HG02938 (cell line): ENCODE results near the gene PDLIM5.
A peak's percentile ranks its signal among the peaks of the same experiment; 100 is the strongest.
"Not testable (repeated sequence)": the region's sequence is repeated elsewhere in the genome, so short reads cannot be mapped to it uniquely, and the experiment has no call there.

Experiments used
- ATAC-seq: cut with Tn5 transposase; IDR thresholded peaks from one replicate; pipeline ENCODE4 v1.9.1; 2021; ENCODE audit warnings: mild to moderate bottlenecking, moderate library complexity; ENCODE audit not compliant: unreplicated experiment

Gene PDLIM5

DNA sequence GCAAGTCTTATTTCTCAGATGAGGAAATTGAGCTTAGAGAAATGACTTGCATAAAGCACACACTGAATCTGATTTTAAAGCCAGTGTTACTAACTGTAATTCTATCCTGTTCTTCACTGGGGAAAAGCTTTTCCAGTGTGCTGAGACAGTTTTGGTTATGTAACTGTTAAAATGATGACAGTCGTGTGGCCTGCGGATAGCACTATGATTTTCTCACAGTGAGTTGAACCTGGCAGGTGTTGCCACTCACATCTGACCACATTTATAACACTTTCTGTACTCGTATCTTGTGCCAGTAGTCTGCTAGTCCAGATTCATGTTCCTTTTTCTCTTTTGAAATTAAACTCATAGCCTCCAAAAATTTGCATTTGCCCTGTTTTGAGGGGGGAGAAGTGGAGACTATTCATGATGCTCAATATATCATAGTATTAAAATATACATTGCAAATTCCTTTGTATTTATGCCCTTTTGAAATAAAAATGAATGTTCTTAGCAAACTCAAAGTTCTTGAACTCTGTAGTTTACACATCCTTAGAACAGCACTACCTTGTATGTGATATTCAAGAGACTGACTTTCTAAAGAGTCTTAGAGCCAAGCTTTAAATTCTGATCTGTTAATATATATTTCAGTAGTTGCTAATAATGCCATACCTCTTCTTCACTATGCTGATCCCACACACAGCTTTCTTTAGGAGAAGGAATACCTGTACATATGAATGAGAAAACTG is 132.3 kb downstream of the PDLIM5 start:
- ATAC-seq, result no peak

DNA sequence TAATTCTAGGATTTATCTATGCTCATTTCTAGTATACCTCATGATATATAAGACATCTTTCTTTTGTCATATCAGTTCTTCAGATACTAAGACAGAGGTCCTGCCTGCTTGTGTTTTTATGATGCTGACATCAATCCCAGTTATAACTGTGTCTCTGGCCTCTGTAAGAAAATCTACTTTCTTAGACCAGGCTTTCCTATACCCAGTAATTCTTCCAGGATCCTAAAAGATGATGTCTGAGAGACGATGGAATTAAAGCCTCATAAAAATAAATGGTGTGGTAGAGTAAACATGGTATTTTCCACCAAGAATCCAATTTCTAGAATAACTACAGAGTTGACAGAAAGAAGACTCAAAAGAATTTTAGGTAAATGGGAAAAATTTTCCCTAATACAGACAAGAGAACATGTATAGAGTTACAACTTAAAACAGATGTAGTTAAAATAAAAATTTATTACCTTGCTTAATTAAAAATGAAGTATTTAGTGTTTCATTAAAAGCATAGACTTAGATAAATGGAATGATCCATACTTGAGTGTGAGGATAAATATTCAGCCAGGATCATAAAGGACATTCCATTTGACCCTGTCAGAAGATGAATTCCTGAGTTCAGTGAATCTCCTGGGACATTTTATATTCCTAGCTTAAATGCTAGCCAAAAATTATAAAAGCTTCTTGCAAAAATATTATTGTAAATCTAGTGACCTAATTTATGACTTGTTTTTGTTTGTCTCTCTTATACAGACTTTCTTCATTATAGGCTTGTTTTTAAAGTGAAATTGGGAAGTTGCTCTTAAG is 137.4 kb downstream of the PDLIM5 start:
- no peak for ATAC-seq

GRCh38 chr4:94590493-94590892 is 138.8 kb downstream of the PDLIM5 start:
- ATAC-seq, result no peak

GRCh38 chr4:94591289-94591688 is 139.5 kb downstream of the PDLIM5 start:
- no peak for ATAC-seq

GRCh38 chr4:94595013-94595412 is 143.3 kb downstream of the PDLIM5 start:
- no peak for ATAC-seq

DNA sequence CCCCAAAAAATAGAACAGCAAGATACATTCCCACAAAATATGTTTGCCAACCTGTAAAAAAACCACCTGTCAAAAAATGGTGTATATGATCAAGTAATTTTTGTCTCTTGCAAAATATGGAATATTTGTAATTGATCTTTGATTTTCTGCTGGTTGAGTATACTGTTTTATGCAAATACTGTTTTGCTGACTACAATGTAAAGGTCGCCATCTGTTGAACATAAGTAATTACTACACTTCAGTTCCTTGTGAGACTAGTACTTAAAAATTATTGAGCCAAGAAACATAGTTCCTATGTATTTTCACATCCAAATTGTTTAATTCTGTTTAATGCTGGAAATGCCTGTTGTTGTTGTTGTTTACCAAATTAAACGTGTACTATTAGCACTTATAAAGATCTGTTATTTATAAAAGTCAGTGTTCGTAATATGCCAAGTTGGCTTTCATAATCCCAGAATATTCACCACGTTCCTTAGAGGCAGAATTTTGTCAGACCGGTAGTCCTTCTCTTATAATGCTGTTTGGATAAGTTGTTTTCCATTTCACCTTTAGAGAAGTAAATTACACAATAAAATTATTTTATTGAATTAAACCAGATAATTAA is 144.2 kb downstream of the PDLIM5 start:
- ATAC-seq, result peak; percentile 84

- no peak for ATAC-seq
Measured at GRCh38 chr4:94598758-94599157, 147.0 kb downstream of the PDLIM5 start.

GRCh38 chr4:94603170-94603747 is 151.5 kb downstream of the PDLIM5 start:
- no peak for ATAC-seq

- ATAC-seq, result no peak
Measured at GRCh38 chr4:94605241-94605805, 153.6 kb downstream of the PDLIM5 start.

DNA sequence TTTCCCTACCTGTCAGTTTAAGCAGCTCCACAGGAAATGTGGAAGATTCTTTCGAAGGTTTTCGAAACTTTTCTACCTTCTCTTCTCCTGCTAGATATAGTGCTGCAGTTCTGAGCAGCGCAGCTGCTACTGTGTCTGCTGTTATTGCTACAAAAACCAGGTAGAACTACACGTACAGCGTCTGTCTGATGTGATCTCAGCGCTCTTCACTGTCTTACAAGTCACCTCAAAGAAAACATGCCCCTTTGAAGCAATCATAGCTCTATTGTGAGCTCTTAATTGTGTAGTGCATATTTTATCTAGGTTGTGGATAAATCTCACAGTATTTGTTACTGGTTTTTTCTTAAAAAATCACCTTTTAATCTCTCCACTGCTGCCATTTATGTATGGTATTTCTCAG is 158.4 kb downstream of the PDLIM5 start:
- no peak for ATAC-seq

DNA sequence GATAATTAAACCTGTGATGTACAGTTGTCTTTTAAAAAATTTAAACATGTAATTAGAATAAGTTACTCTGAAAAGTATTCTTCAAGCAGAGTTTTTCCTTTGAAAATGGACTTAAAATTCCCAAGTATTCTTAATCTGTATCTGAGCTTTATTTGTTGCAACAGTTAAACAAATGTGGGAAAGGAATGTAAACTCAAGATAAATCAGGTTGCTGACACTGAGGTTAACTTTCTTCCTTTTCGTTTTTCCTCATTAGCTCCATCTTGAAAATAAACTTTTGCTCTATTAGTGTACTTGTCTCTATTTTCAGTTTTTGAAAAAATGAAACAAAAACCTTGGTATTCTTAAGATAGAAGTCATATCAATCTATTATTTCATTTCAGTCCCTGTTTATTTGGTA is 161.5 kb downstream of the PDLIM5 start:
- ATAC-seq, result no peak

- ATAC-seq, result no peak
Measured at GRCh38 chr4:94615451-94615850, 163.7 kb downstream of the PDLIM5 start.

DNA sequence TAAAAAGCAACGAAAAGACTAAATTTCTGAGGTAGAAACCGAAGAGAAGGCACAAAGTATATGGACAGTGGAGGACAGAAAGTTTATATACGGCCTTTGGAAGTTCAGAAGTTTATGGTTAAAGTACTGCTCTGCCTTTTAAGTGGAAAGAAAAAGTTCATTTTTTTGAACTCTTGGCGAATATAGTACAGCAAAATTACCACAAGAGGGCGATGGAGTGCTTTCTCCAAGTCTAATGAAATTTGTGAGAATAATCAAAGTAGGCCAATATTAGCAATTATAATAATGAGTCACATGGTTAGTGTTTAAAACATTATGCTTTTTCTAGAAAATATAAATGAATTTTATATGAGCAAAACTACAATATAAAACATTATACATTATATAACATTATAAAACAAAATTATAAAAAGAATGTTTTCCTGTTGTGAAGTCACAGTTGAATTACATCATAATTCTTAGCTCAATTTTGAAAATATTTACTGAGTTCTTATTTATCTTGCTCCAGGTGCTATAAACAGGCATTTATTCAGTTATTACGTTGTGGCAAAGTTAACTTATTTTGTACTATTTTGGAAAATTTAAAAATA is 169.8 kb downstream of the PDLIM5 start:
- ATAC-seq, result peak; percentile 77

DNA sequence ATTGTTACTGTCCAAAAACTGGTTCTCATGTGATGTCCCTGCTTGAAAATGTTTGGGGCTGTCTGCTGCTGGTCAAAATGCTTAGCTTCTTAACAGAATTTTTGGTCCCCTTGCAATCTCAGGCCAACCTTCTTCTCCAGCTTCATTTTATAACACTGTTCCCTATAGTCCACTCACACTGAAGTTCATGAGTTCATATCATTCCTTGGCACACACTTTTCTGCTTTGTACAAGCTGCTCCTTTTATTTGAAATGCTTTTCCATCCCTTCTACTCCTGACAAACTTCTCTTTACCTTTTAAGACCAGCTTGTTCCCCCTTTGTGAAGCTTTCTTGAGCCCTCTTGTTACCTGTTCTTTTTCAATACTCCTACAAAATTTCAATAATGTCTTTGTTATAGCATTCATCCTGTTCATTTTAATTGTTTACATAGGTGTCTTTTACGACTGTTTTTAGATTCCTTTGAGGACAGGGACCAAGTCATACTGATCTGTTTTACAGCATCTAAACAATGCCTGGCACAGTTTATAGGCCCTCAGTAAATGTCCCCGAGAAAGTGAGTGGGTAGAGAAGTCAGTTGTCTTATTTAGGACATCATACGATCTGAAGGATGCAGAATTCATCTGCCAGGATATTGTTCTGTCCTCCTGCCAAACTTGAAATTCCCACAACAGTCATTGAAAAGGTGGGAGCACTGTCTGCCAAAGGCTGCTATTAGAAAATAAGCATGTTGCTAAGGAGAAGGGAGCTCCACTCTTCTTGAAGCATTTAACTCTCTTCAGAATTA is 171.6 kb downstream of the PDLIM5 start:
- ATAC-seq, result no peak

GRCh38 chr4:94626942-94627341 is 175.2 kb downstream of the PDLIM5 start:
- no peak for ATAC-seq

GRCh38 chr4:94629058-94629457 is 177.3 kb downstream of the PDLIM5 start:
- ATAC-seq, result not testable (repeated sequence)

DNA sequence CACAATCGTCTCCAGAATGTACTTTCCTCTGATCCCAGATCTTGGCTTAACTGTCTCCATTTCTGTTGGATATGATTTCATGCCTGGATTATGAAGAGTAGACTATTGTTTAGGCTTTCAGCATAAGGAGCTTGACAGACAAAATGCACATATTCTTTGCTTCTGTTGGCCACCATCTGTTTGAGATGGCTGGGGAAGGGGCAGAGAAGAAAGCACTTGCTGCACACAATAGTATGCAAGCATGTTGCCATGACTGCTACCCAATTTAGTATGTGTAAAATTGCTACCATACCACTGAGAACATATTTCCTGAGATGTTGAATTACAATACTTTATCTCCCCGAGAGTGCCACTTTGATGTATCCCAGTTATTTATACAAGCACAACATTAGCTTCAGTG is 178.1 kb downstream of the PDLIM5 start:
- ATAC-seq, result no peak

DNA sequence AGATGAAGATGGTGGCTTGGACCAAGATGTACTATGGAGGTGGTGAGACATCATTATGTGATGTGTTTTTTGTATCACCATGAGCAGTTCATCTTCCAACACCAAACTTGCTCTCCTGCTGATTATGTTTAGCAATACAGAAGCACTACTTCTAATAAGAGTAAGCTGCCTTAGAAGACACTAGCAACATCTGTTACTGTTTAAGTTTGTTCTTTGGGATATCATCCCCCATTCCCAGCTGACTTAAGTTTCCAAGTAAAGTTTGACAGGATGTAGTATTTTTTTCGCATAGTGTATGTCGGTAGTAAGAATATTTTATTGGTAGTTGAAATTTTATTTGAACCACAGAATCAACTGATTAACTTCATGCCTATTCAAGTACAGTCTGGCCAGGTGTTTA is 182.5 kb downstream of the PDLIM5 start:
- no peak for ATAC-seq

DNA sequence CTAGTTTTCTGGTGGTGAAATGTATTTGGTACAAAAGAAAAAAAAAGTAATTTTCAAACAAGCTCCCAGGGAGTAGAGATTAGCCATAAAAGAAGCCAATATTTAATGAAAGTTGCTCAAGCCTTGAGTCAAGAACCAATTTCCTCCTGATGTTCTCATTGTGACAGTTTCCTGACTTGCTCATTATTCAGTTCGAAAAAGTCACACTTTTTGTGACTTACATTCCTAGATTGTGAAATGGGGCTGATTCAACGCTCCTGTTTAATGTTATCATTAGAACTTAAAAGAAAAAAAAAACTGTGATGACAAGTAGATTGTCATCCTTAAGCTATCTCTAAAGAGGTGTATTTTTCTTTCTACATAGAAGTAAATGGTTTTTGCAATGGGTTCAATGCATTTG is 183.4 kb downstream of the PDLIM5 start:
- no peak for ATAC-seq

- ATAC-seq, result no peak
Measured at GRCh38 chr4:94636004-94636403, 184.3 kb downstream of the PDLIM5 start.
